ENCODE results near the gene MSH3.

- TF ChIP-seq CTCF (IDR thresholded peaks at IDR 0.05; ENCODE audit: low read depth, low read length, poor library complexity, severe bottlenecking) (no peak), EZH2phosphoT487 (IDR thresholded peaks at IDR 0.05; ENCODE audit: borderline replicate concordance, low read length) (no peak)
Observed at GRCh38 chr5:80816590-80816989, 162.1 kb downstream of the MSH3 start.
